NB4 (cell line): Measurements from ENCODE around the gene FBLN7.

ENCODE experiments used
- TF ChIP-seq, protein P1 (sequence below): IDR thresholded peaks from one replicate; pipeline ENCODE4 v1.5.1; 2012; ENCODE audit warnings: low read depth, low read length
- TF ChIP-seq, protein P2 (sequence below): IDR thresholded peaks from 2 replicates; pipeline ENCODE4 v1.6.1; 2011; ENCODE audit warnings: low read depth, low read length

DNA sequence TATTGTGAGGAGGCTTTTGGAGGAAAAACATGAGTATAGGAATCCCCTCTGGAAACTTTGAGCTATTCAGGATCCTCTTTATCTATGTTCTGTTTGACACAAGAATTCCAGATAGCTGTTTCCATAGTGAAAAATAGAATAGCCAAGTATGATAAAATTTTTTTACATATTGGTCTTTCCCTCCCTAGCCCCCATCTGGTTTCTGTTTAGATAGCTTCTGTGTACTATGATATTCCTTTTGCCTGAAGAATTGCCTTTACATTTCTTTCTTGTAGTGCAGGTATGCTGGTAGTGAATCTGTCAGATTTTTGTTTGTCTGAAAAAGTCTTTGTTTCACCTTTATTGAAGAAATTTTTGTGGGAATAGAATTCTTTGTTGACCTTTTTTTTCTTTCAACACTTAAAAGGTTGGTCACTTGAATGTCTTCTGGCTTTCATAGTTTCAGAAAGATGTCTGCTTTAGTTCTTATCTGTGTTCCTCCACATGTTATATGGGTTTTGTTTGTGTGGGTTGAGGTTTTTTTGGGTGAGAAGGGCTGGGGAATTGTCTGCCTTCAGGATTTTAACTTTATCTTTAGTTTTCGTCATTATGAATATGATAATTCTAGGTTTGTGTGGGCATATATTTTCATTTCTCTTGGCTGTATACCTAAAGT, 29.9 kb upstream of the FBLN7 start:
- TF ChIP-seq, protein P1, sequence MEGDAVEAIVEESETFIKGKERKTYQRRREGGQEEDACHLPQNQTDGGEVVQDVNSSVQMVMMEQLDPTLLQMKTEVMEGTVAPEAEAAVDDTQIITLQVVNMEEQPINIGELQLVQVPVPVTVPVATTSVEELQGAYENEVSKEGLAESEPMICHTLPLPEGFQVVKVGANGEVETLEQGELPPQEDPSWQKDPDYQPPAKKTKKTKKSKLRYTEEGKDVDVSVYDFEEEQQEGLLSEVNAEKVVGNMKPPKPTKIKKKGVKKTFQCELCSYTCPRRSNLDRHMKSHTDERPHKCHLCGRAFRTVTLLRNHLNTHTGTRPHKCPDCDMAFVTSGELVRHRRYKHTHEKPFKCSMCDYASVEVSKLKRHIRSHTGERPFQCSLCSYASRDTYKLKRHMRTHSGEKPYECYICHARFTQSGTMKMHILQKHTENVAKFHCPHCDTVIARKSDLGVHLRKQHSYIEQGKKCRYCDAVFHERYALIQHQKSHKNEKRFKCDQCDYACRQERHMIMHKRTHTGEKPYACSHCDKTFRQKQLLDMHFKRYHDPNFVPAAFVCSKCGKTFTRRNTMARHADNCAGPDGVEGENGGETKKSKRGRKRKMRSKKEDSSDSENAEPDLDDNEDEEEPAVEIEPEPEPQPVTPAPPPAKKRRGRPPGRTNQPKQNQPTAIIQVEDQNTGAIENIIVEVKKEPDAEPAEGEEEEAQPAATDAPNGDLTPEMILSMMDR, result no peak
- TF ChIP-seq, protein P2, sequence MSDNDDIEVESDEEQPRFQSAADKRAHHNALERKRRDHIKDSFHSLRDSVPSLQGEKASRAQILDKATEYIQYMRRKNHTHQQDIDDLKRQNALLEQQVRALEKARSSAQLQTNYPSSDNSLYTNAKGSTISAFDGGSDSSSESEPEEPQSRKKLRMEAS, result no peak
